Effector memory CD8-positive, alpha-beta T cell (primary cell): ENCODE measurements around the gene PHAF1.

Experiments
- ATAC-seq: fragments of 150-1000 bp; cut with Tn5 transposase; replicated peaks from 2 replicates; pipeline ENCODE4 v1.10.0; 2021; ENCODE audit warnings: mild to moderate bottlenecking, moderate library complexity
- DNase-seq, 3 experiments: peaks; one replicate each; pipeline ENCODE4 v3.0.0; 2021
- H3K27ac Mint-ChIP-seq, 2 donors: one replicate each; pipeline ENCODE4 v1.8.0; 2022; ENCODE audit warnings: mild to moderate bottlenecking in 2 of 2, mixed read lengths in 2 of 2, moderate library complexity in 2 of 2
- H3K27me3 Mint-ChIP-seq, 2 donors: one replicate each; pipeline ENCODE4 v1.8.0; 2022; ENCODE audit warnings: mixed read lengths in 2 of 2
- H3K36me3 Mint-ChIP-seq: one replicate; pipeline ENCODE4 v1.8.0; 2022; ENCODE audit warnings: mild to moderate bottlenecking, moderate library complexity, mixed read lengths; ENCODE audit not compliant: insufficient read depth
- H3K4me1 Mint-ChIP-seq, 2 donors: one replicate each; pipeline ENCODE4 v1.8.0; 2022; ENCODE audit warnings: low read depth in 2 of 2, mixed read lengths in 2 of 2
- H3K4me3 Mint-ChIP-seq, 2 donors: one replicate each; pipeline ENCODE4 v1.8.0; 2022; ENCODE audit warnings: mild to moderate bottlenecking in 2 of 2, mixed read lengths in 2 of 2, moderate library complexity in 2 of 2
- H3K9me3 Mint-ChIP-seq, 2 donors: one replicate each; pipeline ENCODE4 v1.8.0; 2022; ENCODE audit warnings: mixed read lengths in 2 of 2

Gene PHAF1

DNA sequence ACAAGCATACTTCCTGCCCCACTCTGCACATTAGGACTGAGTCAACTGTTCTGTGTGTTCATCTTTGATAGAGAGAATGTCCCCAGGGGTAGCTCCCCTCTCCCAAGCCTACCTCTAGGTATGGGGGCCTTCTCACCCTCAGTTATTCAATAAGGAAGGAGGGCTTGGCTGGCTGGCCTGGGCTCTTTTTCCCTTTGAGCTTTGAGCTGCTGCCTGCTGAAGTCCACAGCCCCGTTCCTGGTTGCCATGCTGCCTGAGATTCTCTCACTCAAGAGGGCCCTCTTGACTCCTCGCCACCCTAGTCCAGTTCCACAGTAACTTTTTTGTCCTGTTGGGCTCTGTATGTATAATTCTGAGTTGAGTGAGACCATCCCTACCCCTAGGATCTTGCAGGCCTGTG, 36.0 kb downstream of the PHAF1 start:
- DNase-seq = no peak
- Mint-ChIP-seq H3K4me3 (no peak overlapping the region), H3K27me3 (no peaks in the 10 kb centered on the region), H3K27ac (no peak overlapping the region), H3K4me1 (peaks cover 0 to 4% of the 10 kb centered on the region in 2 donors), H3K36me3 (peaks cover 32% of the 10 kb centered on the region), H3K9me3 (no peaks in the 10 kb centered on the region)
- ATAC-seq = no peak

DNA sequence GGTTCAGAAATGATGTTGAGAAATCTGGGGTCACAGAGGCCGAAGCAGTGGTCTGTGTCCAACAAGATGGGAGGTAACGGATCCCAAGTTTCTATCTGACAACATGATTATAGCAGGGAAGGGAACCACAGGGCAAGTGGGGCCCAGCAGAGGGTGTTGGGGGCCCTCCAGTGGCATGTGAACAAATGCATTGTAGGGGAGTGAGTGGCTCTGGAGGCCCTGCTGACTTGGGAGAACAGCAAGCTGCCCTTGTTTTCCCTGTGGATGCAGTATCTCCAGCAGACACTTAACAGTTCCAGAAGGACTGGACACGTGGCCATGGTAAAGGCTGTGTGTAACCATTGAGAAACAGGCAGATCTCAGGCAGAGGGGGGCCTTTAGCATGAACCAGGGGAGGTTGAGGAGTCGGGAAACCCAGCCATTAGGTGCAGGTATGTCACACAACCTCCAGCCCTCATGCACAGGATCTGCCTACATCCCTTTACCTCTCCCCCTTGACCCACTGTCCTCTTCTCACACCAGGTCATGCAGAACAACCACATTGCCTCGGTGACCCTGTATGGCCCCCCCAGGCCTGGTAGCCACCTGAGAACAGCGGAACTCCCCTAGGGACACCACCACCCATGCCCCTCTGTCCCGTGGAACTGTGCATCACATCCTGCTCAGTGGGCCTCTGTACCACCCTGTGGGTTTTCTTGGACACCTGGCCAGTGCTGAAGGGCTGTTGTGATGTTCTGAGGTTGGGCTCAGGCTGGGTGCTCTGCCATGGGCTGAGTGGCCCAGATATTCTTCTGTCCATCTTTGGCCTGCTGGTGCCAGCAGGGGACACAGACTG, 37.0 kb downstream of the PHAF1 start:
- Mint-ChIP-seq H3K4me1 (peaks cover 8 to 11% of the 10 kb centered on the region in 2 donors), H3K27me3 (no peaks in the 10 kb centered on the region), H3K4me3 (no peak overlapping the region), H3K27ac (no peak overlapping the region), H3K36me3 (peaks cover 22% of the 10 kb centered on the region), H3K9me3 (no peaks in the 10 kb centered on the region)
- ATAC-seq (no peak), DNase-seq (no peak)

DNA sequence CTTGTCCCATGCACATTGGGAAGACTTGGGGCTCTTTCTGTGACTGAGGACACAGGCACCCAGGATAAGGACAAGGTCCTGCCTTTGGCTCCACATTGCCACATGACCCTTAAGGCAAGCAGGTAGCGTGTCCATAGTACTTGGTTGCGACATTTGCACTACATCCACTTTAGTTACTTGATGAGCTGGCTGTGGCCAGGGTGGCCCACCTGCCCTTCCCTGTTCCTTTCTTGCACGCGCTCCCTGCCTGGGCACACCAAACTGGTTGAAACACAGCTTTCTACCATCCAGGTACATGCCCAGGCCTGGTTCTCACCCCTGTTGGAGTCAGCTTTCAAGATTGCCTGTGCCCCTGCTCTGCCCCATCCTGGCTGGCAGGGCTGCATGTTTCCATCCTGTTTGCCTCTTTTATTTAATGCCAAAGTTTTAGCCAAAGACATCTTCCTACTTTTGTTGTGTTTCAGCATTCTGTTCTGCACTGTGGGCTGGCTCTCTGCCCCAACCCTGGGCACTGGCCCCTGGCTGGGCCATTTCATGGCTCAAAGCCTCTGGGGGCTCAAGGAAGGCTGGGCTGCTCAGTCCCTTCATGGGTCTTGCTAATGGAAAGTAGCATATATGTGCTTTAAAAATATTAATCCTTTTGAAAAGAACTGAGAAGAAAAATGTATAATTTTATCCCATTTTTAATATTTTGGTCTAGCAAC, 37.8 kb downstream of the PHAF1 start:
- Mint-ChIP-seq H3K9me3 (no peaks in the 10 kb centered on the region), H3K4me3 (no peak overlapping the region)

DNA sequence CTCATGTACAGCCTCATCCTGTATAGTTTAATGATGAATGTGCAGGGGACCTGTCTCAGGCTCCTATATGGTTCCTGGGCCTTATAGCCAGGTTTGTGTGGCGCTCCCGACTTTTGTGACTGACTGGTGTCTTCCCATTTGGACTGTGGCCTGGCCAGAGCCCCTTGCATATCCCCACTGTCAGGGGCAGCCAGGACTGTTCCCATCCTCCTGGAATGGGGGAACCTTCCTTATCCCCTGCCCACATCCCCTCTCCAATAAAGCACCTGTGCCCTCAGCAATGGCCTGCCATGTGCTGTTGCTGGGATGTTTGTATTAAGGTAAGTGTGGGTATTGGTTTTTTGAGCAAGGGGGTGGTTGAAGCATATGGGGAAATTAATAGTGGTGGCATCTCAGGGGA, 38.5 kb downstream of the PHAF1 start:
- ATAC-seq (no peak), DNase-seq (no peak)
- H3K27me3 Mint-ChIP-seq = no peaks in the 10 kb centered on the region
- no peaks in the 10 kb centered on the region for H3K9me3 Mint-ChIP-seq
- peaks cover 22% of the 10 kb centered on the region for H3K36me3 Mint-ChIP-seq
- peak overlapping the region in 1 of 2 donors; percentile 65 for H3K27ac Mint-ChIP-seq
- peak overlapping the region in 1 of 2 donors; percentile 68 for H3K4me3 Mint-ChIP-seq
- H3K4me1 Mint-ChIP-seq = peaks cover 15 to 17% of the 10 kb centered on the region in 2 donors

More for the DNA sequence above, 37.8 kb downstream of the PHAF1 start:
- DNase-seq = no peak
- H3K36me3 Mint-ChIP-seq = peaks cover 22% of the 10 kb centered on the region
- peaks cover 8 to 13% of the 10 kb centered on the region in 2 donors for H3K4me1 Mint-ChIP-seq
- no peaks in the 10 kb centered on the region for H3K27me3 Mint-ChIP-seq
- H3K27ac Mint-ChIP-seq = peak overlapping the region in 1 of 2 donors; percentile 6
- ATAC-seq = no peak

DNA sequence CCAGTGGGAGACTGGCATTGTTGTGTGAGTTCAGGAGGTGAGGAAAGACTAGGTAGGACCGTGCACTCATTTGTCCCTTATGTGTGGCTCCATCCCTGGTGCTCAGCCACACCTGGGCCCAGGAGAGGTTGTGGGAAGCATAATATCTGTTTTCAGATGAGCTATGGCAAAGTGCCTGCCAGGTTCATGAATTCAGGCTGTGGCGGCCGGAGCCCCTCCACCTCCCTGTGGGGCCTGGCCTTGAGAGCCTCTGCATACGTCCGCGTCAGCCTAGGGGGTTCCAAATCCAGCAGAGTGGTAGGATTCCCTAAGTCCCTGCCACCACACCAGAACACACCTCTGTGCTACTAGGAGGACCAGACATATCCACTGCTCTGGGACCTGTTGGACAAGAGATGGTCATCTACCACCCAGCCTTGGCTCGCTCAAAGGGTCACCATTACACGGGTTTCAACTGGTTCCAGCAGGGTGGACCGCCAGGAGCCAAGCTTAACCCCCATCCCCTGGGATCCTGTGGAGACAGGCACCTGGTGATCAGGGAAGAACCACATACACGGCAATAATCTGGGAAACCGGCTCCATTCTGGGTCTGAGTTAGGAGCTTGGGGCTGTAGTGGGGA, 39.0 kb downstream of the PHAF1 start:
- Mint-ChIP-seq H3K4me1 (peaks cover 19 to 20% of the 10 kb centered on the region in 2 donors), H3K9me3 (no peaks in the 10 kb centered on the region), H3K27me3 (no peaks in the 10 kb centered on the region), H3K36me3 (peaks cover 19% of the 10 kb centered on the region), H3K4me3 (peak overlapping the region; percentile 56 to 68), H3K27ac (peak overlapping the region in 1 of 2 donors; percentile 65)
- no peak for ATAC-seq
- DNase-seq = no peak

DNA sequence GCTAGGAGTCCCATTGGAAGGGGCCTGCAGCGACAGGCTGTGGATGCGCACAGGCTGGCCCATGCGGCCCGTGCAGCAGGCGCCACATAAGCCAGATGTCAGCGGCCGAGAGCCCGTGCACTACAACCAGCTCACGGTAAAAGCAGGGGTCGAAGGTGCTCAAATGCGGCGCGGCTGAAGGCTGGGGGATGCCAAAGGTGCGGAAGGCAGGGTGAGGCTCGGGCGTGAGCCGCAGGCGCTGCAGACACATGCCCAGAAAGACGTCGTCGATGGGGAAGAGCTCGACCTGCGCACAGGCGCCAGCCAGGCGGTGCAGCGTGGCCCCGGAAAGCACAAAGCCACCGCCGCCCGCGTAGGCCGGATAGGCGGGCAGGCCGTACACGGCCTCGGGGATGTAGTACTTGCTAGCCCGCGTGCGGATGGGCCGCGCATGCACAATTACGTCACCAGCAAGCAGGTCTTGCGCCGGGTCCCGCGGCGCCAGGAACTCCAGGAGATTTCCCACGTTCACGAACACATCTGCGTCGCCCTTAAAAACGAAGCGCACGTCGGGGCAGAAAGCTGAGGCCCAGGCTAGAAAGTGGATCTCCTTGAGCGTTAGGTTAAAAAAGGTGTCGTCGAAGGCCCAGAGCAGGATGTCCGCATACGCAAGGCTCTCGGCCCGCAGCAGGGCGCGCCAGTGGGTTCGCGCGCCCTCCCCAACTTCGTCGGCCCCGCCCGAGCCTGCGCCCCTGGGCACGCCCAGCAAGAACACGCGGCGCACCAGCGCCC, 39.7 kb downstream of the PHAF1 start:
- DNase-seq (no peak), ATAC-seq (peak; percentile 43)
- Mint-ChIP-seq H3K27me3 (no peaks in the 10 kb centered on the region), H3K9me3 (no peaks in the 10 kb centered on the region), H3K4me3 (peak overlapping the region; percentile 56 to 68), H3K4me1 (peaks cover 22 to 23% of the 10 kb centered on the region in 2 donors), H3K27ac (no peak overlapping the region), H3K36me3 (peaks cover 21% of the 10 kb centered on the region)

DNA sequence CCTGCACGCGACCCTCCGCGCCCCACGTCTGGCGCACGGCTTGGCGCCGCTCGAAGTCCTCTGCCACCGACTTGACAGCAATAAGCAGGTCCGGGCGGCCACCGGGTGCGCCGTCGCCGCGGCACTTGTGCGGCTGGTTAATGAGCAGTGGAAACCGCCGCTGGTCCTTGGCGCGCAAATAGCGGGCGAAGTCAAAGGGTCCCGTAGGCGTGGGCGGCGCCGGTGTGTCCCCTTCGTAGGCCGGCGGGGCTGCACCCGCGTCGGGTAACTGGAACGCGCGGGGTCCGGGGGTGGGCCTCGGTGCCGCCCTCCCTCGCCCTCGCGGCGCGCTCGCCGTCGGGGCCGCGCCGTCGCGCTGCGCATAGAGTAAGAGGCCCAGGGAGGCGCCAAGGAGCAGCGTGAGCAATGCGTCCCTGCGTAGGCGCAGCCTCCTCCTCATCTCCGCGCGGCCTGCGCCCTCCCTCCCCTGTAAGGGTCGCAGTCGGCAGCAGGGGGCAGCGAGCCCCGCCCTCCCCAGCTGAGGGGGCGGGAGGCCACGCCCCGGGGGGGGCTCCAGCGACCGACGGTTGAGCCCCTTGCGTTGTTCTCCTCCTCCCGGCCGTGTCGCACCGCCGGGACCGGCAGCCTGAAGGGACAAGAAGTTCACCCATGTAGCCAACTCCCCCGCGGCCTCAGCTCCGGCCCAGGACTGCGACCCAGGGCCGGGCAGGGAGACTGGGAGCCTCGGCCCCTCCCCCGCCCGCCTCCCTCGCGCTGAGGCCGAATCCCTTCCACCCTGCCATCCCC, 40.5 kb downstream of the PHAF1 start:
- H3K27ac Mint-ChIP-seq = no peak overlapping the region
- H3K4me1 Mint-ChIP-seq = peaks cover 23 to 24% of the 10 kb centered on the region in 2 donors
- no peaks in the 10 kb centered on the region for H3K9me3 Mint-ChIP-seq
- no peaks in the 10 kb centered on the region for H3K27me3 Mint-ChIP-seq
- ATAC-seq (peak; percentile 72), DNase-seq (peak in 1 of 3 experiments; percentile 24)
- H3K4me3 Mint-ChIP-seq = peak overlapping the region; percentile 81 to 82
- peaks cover 17% of the 10 kb centered on the region for H3K36me3 Mint-ChIP-seq

DNA sequence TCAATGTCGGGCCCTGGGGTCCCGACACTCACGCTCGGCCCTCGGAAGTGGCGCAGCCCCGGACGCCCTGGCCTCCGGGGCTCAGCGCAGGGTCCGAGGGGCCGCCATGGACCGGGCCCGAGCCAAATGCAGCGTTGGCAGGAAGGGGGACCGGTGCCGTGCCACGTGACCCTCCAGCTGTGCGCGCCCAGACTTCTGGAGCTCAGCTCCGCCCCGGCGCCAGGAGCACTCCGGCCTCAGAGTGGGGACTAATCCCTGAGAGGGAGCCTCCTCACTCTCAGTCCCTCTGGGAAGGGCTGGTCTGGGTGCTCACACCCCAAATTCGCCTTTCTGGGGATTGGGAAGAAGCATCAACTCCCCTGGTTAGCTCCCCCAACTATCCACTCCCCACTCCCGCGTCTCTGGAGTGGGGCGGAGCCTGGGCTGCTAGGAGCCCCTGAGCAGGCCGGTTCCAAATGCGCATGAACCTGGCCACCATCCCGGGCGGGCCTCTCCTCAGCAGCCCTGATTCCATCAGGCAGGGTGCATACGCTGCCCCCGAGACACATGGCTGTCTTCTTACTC, 41.2 kb downstream of the PHAF1 start, which contains the start of gene B3GNT9:
TSS of gene B3GNT9 (minus strand) at position 166 of the 564 bp plus-strand sequence. CDS start 513 bp downstream, outside the sequence.
- Mint-ChIP-seq H3K4me1 (peaks cover 25 to 28% of the 10 kb centered on the region in 2 donors), H3K9me3 (no peaks in the 10 kb centered on the region), H3K27me3 (no peaks in the 10 kb centered on the region), H3K27ac (peak within 1 kb of the TSS in 1 of 2 donors; percentile 57), H3K36me3 (peaks cover 16% of the 10 kb centered on the region), H3K4me3 (peak within 1 kb of the TSS; percentile 81 to 82)
- ATAC-seq (peak; percentile 27), DNase-seq (no peak)

DNA sequence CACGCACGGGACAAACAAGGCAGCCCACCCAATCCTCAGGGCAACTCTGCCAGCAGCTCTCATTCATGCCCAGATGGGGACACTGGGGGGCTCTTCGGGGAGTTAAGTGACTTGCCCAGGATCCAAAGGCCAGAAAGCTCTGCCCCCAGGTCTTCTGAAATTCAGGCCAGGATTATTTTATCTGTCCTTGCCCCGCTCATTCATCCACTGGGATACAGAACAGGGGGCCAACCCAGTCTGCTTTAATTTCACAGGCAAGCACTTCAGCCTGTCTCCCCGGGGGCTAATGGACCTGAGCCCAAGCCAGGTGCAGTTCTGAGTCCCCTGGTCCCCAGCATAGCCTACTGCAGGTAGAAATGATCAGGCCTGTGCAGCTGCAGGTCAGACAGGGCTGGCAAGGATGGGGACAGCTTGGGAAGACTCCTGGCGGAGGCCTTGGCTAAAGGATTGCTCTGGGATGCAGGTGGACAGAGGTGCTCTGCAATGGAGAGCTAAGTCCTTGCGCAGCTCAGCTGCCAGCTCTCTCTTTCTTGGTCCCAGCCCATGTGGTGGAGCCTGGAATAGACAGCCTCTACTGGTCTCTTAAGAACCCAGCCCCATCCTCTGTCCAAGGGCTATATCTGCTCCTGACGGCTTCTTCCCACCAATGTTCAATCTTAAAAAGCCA, 41.8 kb downstream of the PHAF1 start:
- no peaks in the 10 kb centered on the region for H3K27me3 Mint-ChIP-seq
- peaks cover 20% of the 10 kb centered on the region for H3K36me3 Mint-ChIP-seq
- ATAC-seq (no peak), DNase-seq (no peak)
- H3K27ac Mint-ChIP-seq = peak overlapping the region in 1 of 2 donors; percentile 57
- H3K4me1 Mint-ChIP-seq = peaks cover 32 to 34% of the 10 kb centered on the region in 2 donors
- no peaks in the 10 kb centered on the region for H3K9me3 Mint-ChIP-seq
- H3K4me3 Mint-ChIP-seq = peak overlapping the region; percentile 81 to 82

DNA sequence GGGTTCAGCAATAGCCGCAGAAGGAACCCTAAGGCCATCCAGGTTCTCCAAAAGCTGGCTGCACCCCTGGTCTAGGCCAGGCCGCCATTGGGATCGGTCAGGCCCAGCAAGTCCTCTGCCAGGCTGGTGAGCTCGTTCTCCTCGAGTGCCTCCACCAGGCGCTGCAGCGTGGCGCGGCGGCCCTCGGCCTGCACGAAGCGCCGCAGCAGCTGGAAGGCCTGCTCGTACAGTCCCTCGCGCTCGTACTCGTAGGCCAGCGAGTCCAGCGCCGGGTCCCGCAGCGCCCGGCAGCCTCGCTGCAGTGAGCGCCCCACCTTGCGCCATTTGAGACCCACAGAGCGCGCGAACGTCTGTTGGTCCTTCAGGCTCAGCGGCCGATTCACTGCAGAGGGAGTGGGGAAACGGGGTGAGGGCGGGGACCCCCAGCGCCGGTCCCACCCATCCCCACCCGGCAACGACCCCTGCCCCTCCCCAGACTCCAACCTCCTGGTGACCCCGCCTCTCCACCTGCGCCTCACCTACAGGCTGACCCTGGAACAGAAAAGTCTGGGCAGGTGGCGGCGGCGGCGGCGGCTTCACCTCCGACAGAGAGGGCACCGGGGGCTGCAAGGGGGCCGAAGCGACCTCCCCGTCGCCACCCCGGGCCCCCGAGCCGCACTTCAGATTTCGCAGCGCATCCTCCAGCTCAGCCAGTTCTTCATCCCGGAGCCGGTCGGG, 45.0 kb downstream of the PHAF1 start:
- Mint-ChIP-seq H3K27me3 (no peaks in the 10 kb centered on the region), H3K4me1 (peaks cover 55% of the 10 kb centered on the region in 2 donors), H3K36me3 (peaks cover 37% of the 10 kb centered on the region), H3K4me3 (peak overlapping the region; percentile 76 to 77), H3K27ac (no peak overlapping the region), H3K9me3 (no peaks in the 10 kb centered on the region)
- ATAC-seq (no peak), DNase-seq (no peak)
